T-helper 9 cell (primary cell): Measurements from ENCODE around the gene CNTNAP2.
"Not testable (repeated sequence)": the region's sequence is repeated elsewhere in the genome, so short reads cannot be mapped to it uniquely, and the experiment has no call there.

ENCODE experiments used
- DNase-seq: peaks from one replicate; pipeline ENCODE4 v3.0.0-alpha.2; 2020

Gene CNTNAP2

GRCh38 chr7:147708871-147709270 is 1592.3 kb downstream of the CNTNAP2 start:
- no peak for DNase-seq

DNA sequence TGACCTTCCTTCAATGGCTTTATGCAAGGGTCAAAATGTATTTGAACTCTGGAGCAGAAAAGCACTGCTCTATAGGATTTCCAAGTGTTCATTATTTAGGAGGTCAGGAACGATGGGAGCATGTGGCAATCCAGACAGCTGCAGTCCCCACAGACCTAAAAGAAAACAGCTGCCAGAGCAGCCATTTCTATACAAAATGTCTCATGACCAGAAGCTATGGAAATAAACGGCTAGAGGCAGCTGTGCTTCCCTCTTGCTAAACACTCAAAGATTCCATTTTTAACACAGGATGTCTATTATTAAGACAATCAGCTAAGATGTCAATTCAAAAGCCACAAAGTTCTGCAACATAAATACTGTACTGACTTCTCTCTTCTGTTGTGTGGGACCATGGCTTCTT is 1594.8 kb downstream of the CNTNAP2 start:
- no peak for DNase-seq

DNA sequence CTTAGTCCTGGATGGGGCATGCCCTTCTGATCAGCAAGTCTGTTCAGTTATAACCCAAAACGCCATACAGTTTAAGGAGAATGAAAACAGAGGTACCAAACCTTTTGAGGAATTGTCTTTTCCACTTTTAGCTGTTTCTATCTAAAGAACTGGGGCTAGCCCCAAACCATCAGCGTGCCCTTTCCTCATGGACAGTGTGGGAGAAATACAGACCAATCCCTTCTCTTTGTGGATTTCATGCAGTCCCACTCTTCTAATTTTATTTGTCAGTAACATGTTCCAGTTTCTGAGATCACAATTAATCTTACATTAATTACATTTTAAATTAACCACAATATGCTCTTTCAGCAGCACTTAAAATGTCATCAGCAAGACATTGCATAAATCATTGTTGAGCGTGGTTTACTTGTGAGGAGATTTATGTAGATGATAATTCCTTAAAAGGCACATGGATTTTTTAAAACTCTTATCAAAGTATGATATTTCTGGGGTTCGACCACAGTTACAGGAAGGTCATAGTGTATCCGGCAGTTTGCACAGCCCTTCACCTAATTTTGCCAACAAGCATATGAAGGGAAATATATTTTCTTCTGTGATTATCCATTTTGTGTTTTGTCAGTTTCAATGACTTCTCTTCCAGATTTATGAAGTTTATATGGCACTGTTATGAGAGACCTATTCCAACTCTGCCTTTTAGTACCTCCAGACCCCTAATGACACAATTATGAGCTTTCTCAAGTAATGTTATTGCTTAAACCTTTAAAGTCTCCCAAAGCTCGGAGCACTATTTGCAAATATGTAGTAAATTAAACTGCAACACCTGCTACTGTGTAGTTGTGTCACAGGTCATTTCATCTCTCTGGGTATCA is 1605.6 kb downstream of the CNTNAP2 start:
- no peak for DNase-seq

- DNase-seq = no peak
Observed at GRCh38 chr7:147723536-147723935, 1606.9 kb downstream of the CNTNAP2 start.

GRCh38 chr7:147731311-147731710 is 1614.7 kb downstream of the CNTNAP2 start:
- DNase-seq = no peak

DNA sequence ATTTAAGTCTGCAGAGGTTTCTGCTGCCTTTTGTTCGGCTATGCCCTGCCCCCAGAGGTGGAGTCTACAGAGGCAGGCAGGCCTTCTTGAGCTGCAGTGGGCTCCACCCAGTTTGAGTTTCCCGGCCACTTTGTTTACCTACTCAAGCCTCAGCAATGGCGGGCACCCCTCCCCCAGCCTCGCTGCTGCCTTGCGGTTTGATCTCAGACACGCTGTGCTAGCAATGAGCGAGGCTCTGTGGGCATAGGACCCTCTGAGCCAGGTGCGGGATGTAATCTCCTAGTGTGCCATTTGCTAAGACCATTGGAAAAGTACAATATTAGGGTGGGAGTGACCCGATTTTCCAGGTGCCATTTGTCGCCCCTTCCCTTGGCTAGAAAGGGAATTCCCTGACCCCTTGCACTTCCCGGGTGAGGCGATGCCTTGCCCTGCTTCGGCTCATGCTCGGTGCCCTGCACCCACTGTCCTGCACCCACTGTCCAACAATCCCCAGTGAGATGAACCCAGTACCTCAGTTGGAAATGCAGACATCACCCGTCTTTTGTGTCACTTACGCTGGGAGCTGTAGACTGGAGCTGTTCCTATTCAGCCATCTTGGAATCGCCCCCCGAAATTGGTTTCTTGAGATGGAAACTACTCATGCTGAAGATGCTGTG is 1621.1 kb downstream of the CNTNAP2 start:
- DNase-seq = not testable (repeated sequence)

GRCh38 chr7:147742301-147742700 is 1625.7 kb downstream of the CNTNAP2 start:
- DNase-seq = no peak

- no peak for DNase-seq
Observed at GRCh38 chr7:147756300-147756699, 1639.7 kb downstream of the CNTNAP2 start.

DNA sequence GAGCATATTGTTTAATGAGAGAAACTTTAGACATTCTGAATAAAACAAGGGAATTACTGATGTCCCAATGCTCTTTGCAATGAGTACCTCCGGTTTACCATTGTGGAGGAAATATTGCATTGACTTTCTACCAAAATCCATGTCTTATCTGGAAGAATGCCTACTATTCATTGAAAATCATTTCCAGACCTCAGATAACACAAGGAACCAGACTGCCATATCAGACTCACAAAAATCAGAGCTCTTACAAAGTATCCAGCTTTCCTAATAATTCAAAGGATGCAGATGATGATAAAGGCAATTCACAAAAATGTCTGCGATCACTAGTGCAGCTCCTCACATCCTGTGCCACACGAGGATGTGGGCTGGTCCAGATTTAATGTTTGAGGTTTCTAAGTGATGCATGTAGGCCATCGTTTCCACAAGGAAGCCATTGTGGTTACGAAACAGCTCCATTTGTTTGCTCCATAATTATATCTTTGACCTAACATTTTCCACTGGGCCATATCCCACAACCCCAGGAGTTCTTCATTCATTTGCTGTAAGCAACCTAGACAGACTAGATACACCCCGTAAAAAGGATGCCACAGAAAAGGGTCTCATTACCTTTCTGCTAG is 1642.8 kb downstream of the CNTNAP2 start:
- no peak for DNase-seq

- DNase-seq = no peak
Observed at GRCh38 chr7:147765301-147765700, 1648.7 kb downstream of the CNTNAP2 start.

DNA sequence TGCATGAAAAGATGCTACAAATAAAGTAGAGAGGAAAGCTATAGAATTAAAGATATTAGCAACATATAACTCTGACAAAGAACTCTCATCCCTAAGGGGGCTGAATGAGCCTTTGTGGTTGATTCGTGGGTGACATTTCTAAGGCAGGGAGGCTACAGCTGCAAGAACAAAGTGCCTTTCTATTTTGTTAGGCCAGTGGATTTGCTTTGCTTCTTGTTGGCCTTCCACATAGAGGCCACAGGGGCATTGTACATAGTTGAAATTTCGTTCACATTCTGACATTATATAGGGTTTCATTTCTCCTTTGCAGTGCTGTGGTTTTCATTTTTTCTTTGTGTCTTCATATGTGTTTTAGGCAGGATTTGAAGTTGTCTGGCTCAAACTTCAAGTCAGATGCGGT is 1654.7 kb downstream of the CNTNAP2 start:
- DNase-seq = no peak

DNA sequence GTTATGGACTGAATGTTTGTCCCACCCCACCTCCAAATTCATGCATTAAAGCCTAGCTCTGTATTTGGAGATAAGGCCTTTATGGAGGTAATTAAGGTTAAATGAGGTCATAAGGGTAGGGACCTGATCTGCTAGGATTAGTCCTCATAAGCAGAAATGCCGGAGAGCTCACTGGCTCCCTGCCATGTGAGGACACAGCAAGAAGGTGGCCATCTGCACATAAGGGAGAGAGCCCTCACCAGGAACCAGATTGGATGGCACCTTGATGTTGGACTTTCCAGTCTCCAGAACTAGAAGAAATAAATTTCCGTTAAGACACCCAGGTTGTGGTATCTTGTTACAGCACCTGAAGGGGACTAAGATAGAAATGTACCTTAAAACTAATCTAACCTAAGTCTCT is 1657.9 kb downstream of the CNTNAP2 start:
- no peak for DNase-seq

DNA sequence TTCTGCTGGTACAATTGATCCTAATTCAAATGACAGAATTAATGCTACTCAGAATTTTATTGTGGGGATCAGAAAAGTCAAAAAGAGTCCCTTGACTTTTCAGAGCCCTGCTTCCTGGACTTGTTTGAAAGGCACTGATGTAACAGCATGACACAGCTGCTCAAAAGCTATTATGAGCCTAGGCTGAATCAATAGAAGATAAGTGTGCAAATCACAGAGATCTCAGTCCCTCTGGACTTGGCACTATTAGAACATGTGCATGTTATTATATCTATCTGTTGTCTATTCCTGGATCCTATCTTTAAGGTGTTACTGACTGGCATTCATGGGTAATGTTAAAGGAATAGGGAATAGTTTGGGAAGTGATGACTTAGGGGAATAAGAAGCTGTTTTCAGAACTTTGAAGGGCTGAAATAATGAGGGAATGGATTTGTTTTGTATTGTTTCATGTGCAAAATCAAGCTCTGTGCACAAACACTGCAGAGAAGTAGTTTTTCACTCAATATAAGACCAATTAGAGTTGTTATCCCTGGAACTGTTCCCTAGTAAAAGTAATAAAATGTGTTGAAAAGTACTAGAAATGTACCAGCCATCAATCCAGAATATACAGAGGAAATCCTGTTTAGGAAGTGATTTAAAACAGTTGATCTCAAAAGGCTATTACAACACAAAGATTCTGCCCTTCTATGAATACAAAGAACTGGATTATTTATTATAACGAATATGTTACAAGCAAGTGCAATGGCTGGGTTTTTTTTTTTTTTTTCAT is 1659.1 kb downstream of the CNTNAP2 start:
- no peak for DNase-seq

GRCh38 chr7:147777309-147777708 is 1660.7 kb downstream of the CNTNAP2 start:
- no peak for DNase-seq

GRCh38 chr7:147779949-147780348 is 1663.3 kb downstream of the CNTNAP2 start:
- DNase-seq = no peak

GRCh38 chr7:147796581-147796980 is 1680.0 kb downstream of the CNTNAP2 start:
- DNase-seq = no peak

- no peak for DNase-seq
Observed at GRCh38 chr7:147798001-147798400, 1681.4 kb downstream of the CNTNAP2 start.

DNA sequence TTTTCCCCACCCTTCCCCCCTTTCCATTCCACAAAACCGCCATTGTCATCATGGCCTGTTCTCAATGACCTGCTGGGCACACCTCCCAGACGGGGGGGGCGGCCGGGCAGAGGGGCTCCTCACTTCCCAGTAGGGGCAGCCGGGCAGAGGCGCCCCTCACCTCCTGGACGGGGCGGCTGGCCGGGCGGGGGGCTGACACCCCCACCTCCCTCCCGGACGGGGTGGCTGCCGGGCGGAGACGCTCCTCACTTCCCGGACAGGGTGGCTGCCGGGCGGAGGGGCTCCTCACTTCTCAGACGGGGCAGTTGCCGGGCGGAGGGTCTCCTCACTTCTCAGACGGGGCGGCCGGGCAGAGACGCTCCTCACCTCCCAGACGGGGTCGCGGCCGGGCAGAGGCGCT is 1685.2 kb downstream of the CNTNAP2 start:
- not testable (repeated sequence) for DNase-seq

- no peak for DNase-seq
Observed at GRCh38 chr7:147803151-147803550, 1686.5 kb downstream of the CNTNAP2 start.

DNA sequence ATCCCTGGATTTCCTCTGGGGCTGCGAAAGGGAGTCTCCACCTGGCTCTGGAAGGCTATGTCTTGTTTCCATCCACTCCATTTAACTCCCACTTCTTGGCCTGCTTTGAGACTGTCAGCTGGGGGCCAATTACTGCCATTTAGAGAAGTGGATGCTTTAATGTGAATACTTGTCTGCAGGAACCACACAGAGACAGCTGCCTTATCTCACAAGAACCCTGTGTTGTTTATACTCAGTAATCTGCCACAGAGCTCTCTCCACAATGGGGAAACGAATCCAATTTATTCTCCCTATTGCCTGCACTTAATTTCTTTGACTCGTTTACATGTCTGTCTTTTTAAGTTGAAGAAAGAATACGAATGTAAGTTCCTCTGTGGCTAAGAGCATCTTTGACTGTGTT is 1687.0 kb downstream of the CNTNAP2 start:
- DNase-seq = no peak

DNA sequence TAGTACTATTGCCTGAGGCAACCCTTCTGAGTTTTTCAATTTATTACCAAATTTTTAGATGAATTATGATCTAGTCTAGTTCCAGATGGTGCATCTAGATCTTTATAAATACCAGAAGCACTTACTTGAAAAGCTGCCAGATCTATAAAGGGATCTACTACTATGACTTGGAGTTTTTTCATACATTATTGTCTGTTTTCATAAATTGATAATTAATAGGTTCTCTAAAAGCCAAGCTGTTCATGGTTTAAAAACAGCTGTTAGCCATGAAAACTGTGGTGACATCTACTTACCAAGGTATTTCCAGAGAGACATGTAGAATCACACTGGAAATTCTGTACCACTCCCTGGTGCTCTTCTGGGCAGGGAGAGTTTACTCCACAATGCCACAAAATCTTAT is 1687.4 kb downstream of the CNTNAP2 start:
- DNase-seq = no peak

DNA sequence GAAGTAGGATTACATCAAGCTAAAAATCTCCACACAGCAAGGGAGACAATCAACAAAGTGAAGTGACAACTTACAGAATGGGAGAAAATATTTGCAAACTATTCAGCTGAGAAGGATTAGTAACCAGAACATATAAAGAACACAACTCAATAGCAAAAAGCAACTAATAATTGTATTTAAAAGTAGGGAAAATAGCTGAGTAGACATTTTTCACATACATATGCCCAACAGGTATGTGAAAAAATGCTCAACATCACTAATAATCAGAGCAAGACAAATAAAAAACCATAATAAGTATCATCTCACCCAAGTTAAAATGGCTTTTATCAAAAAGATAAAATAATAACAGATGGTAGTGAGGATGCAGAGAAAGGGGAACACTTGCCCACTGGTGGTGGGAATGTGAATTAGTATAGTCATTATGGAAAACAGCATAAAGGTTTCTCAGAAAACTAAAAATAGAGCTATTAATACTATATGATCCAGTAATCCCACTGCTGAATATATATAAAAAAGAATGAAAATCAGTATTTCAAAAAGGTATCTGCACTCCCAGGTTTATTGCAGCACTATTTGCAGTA is 1689.5 kb downstream of the CNTNAP2 start:
- DNase-seq = no peak

DNA sequence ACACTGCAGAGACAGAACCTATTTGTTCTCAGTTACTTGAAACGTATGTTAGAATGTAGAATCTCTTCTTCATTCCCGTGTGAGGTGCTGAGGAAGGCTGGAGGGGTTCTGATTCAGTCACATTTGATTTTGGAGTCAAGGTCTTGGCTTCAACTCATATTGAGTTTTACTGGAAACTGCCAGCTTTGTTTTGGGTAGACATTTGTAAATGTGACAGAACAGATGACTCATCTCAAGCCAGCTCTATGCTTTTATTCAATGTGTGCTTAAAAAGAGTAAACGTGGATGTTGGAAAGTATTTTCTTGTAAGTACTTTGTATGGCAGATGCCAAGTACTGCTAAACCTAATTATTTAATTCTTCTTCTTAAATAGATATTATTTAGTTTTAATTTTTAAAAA is 1693.2 kb downstream of the CNTNAP2 start:
- DNase-seq = no peak
